CD4-positive, alpha-beta T cell treated with Interleukin-17A for 4 hours (primary cell): ENCODE data around the gene DUSP21.
"Not testable (repeated sequence)": the region's sequence is repeated elsewhere in the genome, so short reads cannot be mapped to it uniquely, and the experiment has no call there.

Experiments used
- DNase-seq: peaks from one replicate; pipeline ENCODE4 v3.0.0-alpha.2; 2020; ENCODE audit warnings: mixed read lengths

Gene DUSP21

GRCh38 chrX:44876767-44877166 is 32.9 kb downstream of the DUSP21 start:
- DNase-seq: no peak

GRCh38 chrX:44878780-44879179 is 35.0 kb downstream of the DUSP21 start:
- no peak for DNase-seq

DNA sequence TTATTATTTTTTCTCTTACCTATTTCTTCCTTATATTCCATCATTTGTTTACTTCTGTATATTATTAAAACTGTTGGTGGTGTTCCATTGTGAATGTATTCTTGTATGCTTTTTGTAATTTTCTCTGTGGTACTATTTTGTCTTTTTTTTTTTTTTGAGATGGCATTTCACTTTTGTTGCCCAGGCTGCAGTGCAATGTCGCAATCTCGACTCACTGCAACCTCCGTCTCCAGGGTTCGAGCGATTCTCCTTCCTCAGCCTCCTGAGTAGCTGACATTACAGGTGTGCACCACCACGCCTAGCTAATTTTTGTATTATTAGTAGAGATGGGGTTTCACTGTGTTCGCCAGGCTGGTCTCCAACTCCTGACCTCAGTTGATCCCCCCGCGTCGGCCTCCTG is 37.7 kb downstream of the DUSP21 start:
- no peak for DNase-seq

GRCh38 chrX:44882635-44883034 is 38.8 kb downstream of the DUSP21 start:
- no peak for DNase-seq

DNA sequence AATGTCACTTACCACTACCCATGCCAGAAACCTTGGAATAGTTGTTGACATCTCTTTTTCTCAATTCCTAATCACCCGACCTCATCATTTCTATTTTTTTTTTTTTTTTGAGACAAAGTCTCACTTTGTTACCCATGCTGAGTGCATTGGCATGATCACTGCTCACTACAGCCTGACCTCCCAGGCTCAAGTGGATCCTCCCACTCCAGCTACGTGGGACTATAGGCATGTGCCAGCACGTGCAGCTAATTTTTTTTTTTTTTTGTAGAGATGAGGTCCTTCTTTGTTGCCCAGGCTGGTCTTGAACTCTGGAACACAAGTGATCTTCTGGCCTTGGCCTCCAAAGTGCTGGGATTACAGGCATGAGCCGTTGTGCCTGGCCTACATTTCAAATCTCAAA is 41.1 kb downstream of the DUSP21 start:
- no peak for DNase-seq

GRCh38 chrX:44889824-44890223 is 46.0 kb downstream of the DUSP21 start:
- DNase-seq: no peak

DNA sequence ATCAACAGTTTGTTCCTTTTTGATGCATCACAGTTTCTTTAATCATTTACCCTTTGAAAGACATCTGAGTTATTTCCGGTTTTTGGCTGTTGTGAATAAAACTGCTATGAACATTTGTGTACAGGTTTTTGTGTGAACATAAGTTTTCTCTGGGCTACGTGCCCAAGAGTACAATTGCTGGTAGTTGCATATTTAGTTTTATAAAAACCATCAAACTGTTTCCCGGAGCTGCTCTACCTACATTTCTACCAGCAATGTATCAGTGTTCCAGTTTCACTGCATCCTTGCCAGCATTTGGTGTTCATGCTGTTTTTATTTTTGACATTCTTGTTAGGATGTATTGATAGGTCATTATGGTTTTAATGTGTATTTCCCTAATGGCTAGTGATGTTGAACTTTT is 46.4 kb downstream of the DUSP21 start:
- DNase-seq: no peak

DNA sequence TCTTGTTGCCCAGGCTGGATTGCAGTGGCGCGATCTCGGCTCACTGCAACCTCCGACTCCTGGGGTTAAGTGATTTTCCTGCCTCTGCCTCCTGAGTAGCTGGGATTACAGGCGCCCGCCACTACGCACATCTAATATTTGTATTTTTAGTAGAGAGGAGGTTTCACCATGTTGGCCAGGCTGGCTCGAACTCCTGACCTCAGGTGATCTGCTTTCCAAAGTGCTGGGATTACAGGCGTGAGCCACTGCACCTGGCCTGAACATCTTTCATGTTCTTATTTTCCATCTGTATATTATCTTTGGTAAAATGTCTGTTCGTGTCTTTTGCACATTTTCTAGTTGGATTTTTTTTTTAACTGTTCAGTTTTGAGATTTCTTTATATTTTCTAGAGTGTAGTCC is 46.9 kb downstream of the DUSP21 start:
- DNase-seq: not testable (repeated sequence)

DNA sequence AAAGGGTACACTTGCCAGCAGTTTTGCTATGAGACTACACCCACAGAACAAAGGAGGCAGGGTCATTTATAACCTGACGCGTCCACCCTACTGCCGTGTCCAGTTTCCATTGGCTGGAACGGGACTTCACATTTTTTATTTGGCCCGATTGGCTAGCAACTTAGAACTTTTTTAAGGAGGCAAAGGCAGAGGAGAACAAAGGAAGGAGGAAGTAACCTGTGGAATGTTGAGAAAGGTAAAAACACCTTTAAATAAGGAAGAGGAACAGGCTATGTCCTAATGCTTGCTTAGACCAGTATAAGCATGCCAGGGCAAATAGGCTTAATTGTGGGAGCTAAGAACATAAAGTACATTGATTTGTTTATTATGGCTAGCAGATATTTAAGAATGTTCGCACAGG is 47.8 kb downstream of the DUSP21 start:
- DNase-seq: no peak
